Neutrophil (primary cell): Measurements from ENCODE around the gene BMP8B.

ENCODE experiments used
- H3K27ac ChIP-seq: fragments of 200-600 bp; sonication (generic); 2 replicates; pipeline ENCODE4 v1.5.1; 2016; ENCODE audit warnings: mild to moderate bottlenecking, moderate library complexity
- H3K27me3 ChIP-seq: fragments of 200-600 bp; sonication (generic); 2 replicates; pipeline ENCODE4 v1.6.0; 2016; ENCODE audit warnings: mild to moderate bottlenecking
- H3K36me3 ChIP-seq: fragments of 200-600 bp; sonication (generic); 2 replicates; pipeline ENCODE4 v1.5.1; 2017
- H3K4me1 ChIP-seq, 2 experiments: fragments of 200-600 bp in 1 of 2; sonication (generic) in 1 of 2; 1 replicate in 1 of 2; 2 replicates in 1 of 2; pipeline versions ENCODE4 v1.5.1 to v1.6.1; 2013 to 2016; ENCODE audit warnings: low read depth in 1 of 2, low read length in 1 of 2, mild to moderate bottlenecking in 1 of 2, moderate library complexity in 1 of 2; ENCODE audit not compliant: control insufficient read depth in 1 of 2, insufficient read depth in 1 of 2
- H3K4me3 ChIP-seq, 2 experiments: fragments of 200-600 bp in 1 of 2; sonication (generic) in 1 of 2; 1 replicate in 1 of 2; 2 replicates in 1 of 2; pipeline ENCODE4 v1.5.1; 2013 to 2016; ENCODE audit warnings: low read depth in 1 of 2, low read length in 1 of 2, mild to moderate bottlenecking in 1 of 2, moderate library complexity in 1 of 2
- H3K9me3 ChIP-seq: fragments of 200-600 bp; sonication (generic); 2 replicates; pipeline ENCODE4 v1.5.1; 2016
- CTCF ChIP-seq: fragments of 200-600 bp; sonication (generic); IDR thresholded peaks from 2 replicates; pipeline ENCODE4 v1.5.1; 2016; ENCODE audit warnings: antibody characterized with exemption

Gene BMP8B

GRCh38 chr1:39762550-39763540 is 25.8 kb downstream of the BMP8B start:
- Histone ChIP-seq H3K4me3 (no peak overlapping the region), H3K9me3 (no peaks in the 10 kb centered on the region), H3K27me3 (no peaks in the 10 kb centered on the region), H3K36me3 (peaks cover 15% of the 10 kb centered on the region), H3K4me1 (no peaks in the 10 kb centered on the region), H3K27ac (no peak overlapping the region)
- TF ChIP-seq CTCF: no peak

GRCh38 chr1:39761557-39762260 is 27.0 kb downstream of the BMP8B start:
- Histone ChIP-seq H3K27ac (no peak overlapping the region), H3K4me1 (no peaks in the 10 kb centered on the region), H3K27me3 (no peaks in the 10 kb centered on the region), H3K36me3 (peaks cover 27% of the 10 kb centered on the region), H3K4me3 (no peak overlapping the region), H3K9me3 (no peaks in the 10 kb centered on the region)
- TF ChIP-seq CTCF: no peak

GRCh38 chr1:39761016-39761415 is 27.6 kb downstream of the BMP8B start:
- Histone ChIP-seq H3K27me3 (no peaks in the 10 kb centered on the region), H3K36me3 (peaks cover 34% of the 10 kb centered on the region), H3K4me1 (no peaks in the 10 kb centered on the region), H3K9me3 (no peaks in the 10 kb centered on the region), H3K4me3 (no peak overlapping the region), H3K27ac (no peak overlapping the region)
- TF ChIP-seq CTCF: no peak

GRCh38 chr1:39760074-39761008 is 28.3 kb downstream of the BMP8B start:
- Histone ChIP-seq H3K4me1 (no peaks in the 10 kb centered on the region), H3K27me3 (no peaks in the 10 kb centered on the region), H3K9me3 (no peaks in the 10 kb centered on the region), H3K4me3 (no peak overlapping the region), H3K36me3 (peaks cover 40% of the 10 kb centered on the region), H3K27ac (no peak overlapping the region)
- TF ChIP-seq CTCF: no peak

GRCh38 chr1:39759436-39759726 is 29.3 kb downstream of the BMP8B start:
- no peak for TF ChIP-seq CTCF
- H3K9me3 ChIP-seq: no peaks in the 10 kb centered on the region
- H3K27me3 ChIP-seq: no peaks in the 10 kb centered on the region
- no peak overlapping the region for H3K4me3 ChIP-seq
- H3K27ac ChIP-seq: no peak overlapping the region
- H3K4me1 ChIP-seq: no peaks in the 10 kb centered on the region
- H3K36me3 ChIP-seq: peaks cover 50% of the 10 kb centered on the region
